Smooth muscle cell (in vitro differentiated cells): ENCODE measurements around the gene CRIM1. TPM values are rescaled to one million over a fixed set of nuclear protein-coding genes. Genes with fewer than 3 reads are reported as not detected.

Experiments used
- DNase-seq: peaks from one replicate; lab custom pipeline; 2025; ENCODE audit not compliant: unreplicated experiment; lab: John Stamatoyannopoulos, UW
- H2AFZ ChIP-seq: fragments of 200-600 bp; sonication (generic); 2 replicates; pipeline ENCODE4 v1.6.0; 2016; ENCODE audit warnings: antibody characterized with exemption, low read depth, mild to moderate bottlenecking
- H3F3A ChIP-seq: fragments of 200-600 bp; sonication (generic); 2 replicates; pipeline ENCODE4 v1.6.0; 2017; ENCODE audit warnings: antibody characterized with exemption, low read depth
- H3K27ac ChIP-seq: fragments of 200-600 bp; sonication (generic); 2 replicates; pipeline ENCODE4 v1.5.1; 2016; ENCODE audit warnings: low read depth, mild to moderate bottlenecking
- H3K27me3 ChIP-seq: fragments of 200-600 bp; sonication (generic); 2 replicates; pipeline ENCODE4 v1.6.1; 2016; ENCODE audit warnings: low read depth, mild to moderate bottlenecking
- H3K36me3 ChIP-seq: fragments of 200-600 bp; sonication (generic); 2 replicates; pipeline ENCODE4 v1.5.1; 2016; ENCODE audit warnings: low read depth
- H3K4me1 ChIP-seq: fragments of 200-600 bp; sonication (generic); 2 replicates; pipeline ENCODE4 v1.5.1; 2016; ENCODE audit warnings: low read depth
- H3K4me2 ChIP-seq: fragments of 200-600 bp; sonication (generic); 2 replicates; pipeline ENCODE4 v1.6.0; 2016; ENCODE audit warnings: mild to moderate bottlenecking
- H3K4me3 ChIP-seq: fragments of 200-600 bp; sonication (generic); 2 replicates; pipeline ENCODE4 v1.5.1; 2016; ENCODE audit warnings: mild to moderate bottlenecking
- H3K79me2 ChIP-seq: fragments of 200-600 bp; sonication (generic); 2 replicates; pipeline ENCODE4 v1.6.0; 2016; ENCODE audit warnings: low read depth, mild to moderate bottlenecking
- H3K9ac ChIP-seq: fragments of 200-600 bp; sonication (generic); 2 replicates; pipeline ENCODE4 v1.6.0; 2016; ENCODE audit warnings: low read depth
- H3K9me3 ChIP-seq: fragments of 200-600 bp; sonication (generic); replicated peaks from 2 replicates; pipeline ENCODE4 v1.5.1; 2016; ENCODE audit warnings: low read depth
- H4K20me1 ChIP-seq: fragments of 200-600 bp; sonication (generic); 2 replicates; pipeline ENCODE4 v1.6.0; 2016; ENCODE audit warnings: low read depth
- CTCF ChIP-seq: fragments of 200-600 bp; sonication (generic); IDR thresholded peaks from 2 replicates; pipeline ENCODE4 v1.5.1; 2017; ENCODE audit warnings: borderline replicate concordance, mild to moderate bottlenecking, antibody characterized with exemption; ENCODE audit not compliant: insufficient read depth, poor library complexity, severe bottlenecking
- WGBS: methylation state at CpG from one replicate; pipeline ENCODE4 v1.1.7; 2016; ENCODE audit warnings: low lambda C conversion rate; 5-methylcytosine and 5-hydroxymethylcytosine counted together
- polyA plus RNA-seq: library from polyadenylated mRNA; unstranded; fragments of >200 nt; fragmentation: Nextera tagmentation; extraction: Ambion mirVana; gene quantifications from 2 replicates; pipeline ENCODE4 v1.2.1, GENCODE V29; 2016
- total RNA-seq: library from RNA; depleted of rRNA; stranded (reverse); fragments of >200 nt; gene quantifications from 2 replicates; pipeline ENCODE4 v1.2.3, GENCODE V29; 2014

Gene CRIM1
- total and polyA plus RNA-seq, 2 experiments from 2014 or later: 10.1 to 28.0 TPM

GRCh38 chr2:36561237-36561944 is 205.8 kb downstream of the CRIM1 start:
- TF ChIP-seq CTCF: no peak
- Histone ChIP-seq H3K9ac (peak overlapping the region; percentile 91), H3K4me1 (peaks cover 31% of the 10 kb centered on the region), H3K79me2 (peaks cover 13% of the 10 kb centered on the region), H3K4me3 (no peak overlapping the region), H3K9me3 (no peaks in the 10 kb centered on the region), H3K36me3 (peaks cover 3% of the 10 kb centered on the region), H2AFZ (no peak overlapping the region), H4K20me1 (no peaks in the 10 kb centered on the region), H3K27ac (peak overlapping the region; percentile 99), H3F3A (peaks cover 20% of the 10 kb centered on the region), H3K4me2 (peak overlapping the region; percentile 79), H3K27me3 (no peaks in the 10 kb centered on the region)
- WGBS: 43% methylated on average over 8 of the region's 8 CpGs
- DNase-seq: no peak

- DNase-seq: no peak
- peak overlapping the region; percentile 99 for H3K27ac ChIP-seq
Measured at GRCh38 chr2:36562240-36562639, 206.7 kb downstream of the CRIM1 start.

GRCh38 chr2:36562973-36563532 is 207.5 kb downstream of the CRIM1 start:
- peaks cover 31% of the 10 kb centered on the region for H3K4me1 ChIP-seq
- H3K4me3 ChIP-seq: no peak overlapping the region
- 74% methylated on average over 3 of the region's 3 CpGs for WGBS
- peaks cover 20% of the 10 kb centered on the region for H3K79me2 ChIP-seq
- peak overlapping the region; percentile 47 for H3K9ac ChIP-seq
- no peaks in the 10 kb centered on the region for H3K9me3 ChIP-seq
- no peaks in the 10 kb centered on the region for H3K27me3 ChIP-seq
- no peaks in the 10 kb centered on the region for H3K36me3 ChIP-seq
- H2AFZ ChIP-seq: no peak overlapping the region
- peak overlapping the region; percentile 79 for H3K4me2 ChIP-seq
- TF ChIP-seq CTCF: no peak
- no peaks in the 10 kb centered on the region for H4K20me1 ChIP-seq
- peaks cover 20% of the 10 kb centered on the region for H3F3A ChIP-seq
- no peak for DNase-seq
- peak overlapping the region; percentile 99 for H3K27ac ChIP-seq

More at GRCh38 chr2:36562240-36562639, 206.7 kb downstream of the CRIM1 start:
- Histone ChIP-seq H3F3A (peaks cover 20% of the 10 kb centered on the region), H3K4me3 (no peak overlapping the region), H3K36me3 (peaks cover 3% of the 10 kb centered on the region), H3K4me2 (peak overlapping the region; percentile 79), H4K20me1 (no peaks in the 10 kb centered on the region), H3K9ac (peak overlapping the region; percentile 91), H3K4me1 (peaks cover 31% of the 10 kb centered on the region), H3K79me2 (peaks cover 22% of the 10 kb centered on the region), H3K27me3 (no peaks in the 10 kb centered on the region), H2AFZ (no peak overlapping the region), H3K9me3 (no peaks in the 10 kb centered on the region)
- 0% methylated on average over 1 of the region's 1 CpG for WGBS
- TF ChIP-seq CTCF: no peak
